ENCODE results near the gene RPS27A.
"Not testable (repeated sequence)": the region's sequence is repeated elsewhere in the genome, so short reads cannot be mapped to it uniquely, and the experiment has no call there.

RPS27A gene

GRCh38 chr2:55279214-55279835 is 46.8 kb downstream of the RPS27A start:
- not testable (repeated sequence) for H3K4me1 ChIP-seq (ENCODE audit: control insufficient read depth in 1 of 2, insufficient read depth in 2 of 2, low read length in 2 of 2); H3K9me3 ChIP-seq (ENCODE audit: control insufficient read depth in 1 of 2, low read length in 2 of 2); H3K27me3 ChIP-seq (ENCODE audit: low read depth, low read length); H3K36me3 ChIP-seq (ENCODE audit: control insufficient read depth in 1 of 2, insufficient read depth in 2 of 2, low read length in 2 of 2); H3K27ac ChIP-seq (ENCODE audit: low read length); H3K4me3 ChIP-seq (ENCODE audit: low read depth in 1 of 2, low read length in 2 of 2)

GRCh38 chr2:55279859-55280424 is 47.5 kb downstream of the RPS27A start:
- H3K4me3 ChIP-seq (ENCODE audit: low read depth in 1 of 2, low read length in 2 of 2); H3K4me1 ChIP-seq (ENCODE audit: control insufficient read depth in 1 of 2, insufficient read depth in 2 of 2, low read length in 2 of 2); H3K9me3 ChIP-seq (ENCODE audit: control insufficient read depth in 1 of 2, low read length in 2 of 2); H3K36me3 ChIP-seq (ENCODE audit: control insufficient read depth in 1 of 2, insufficient read depth in 2 of 2, low read length in 2 of 2); H3K27ac ChIP-seq (ENCODE audit: low read length); H3K27me3 ChIP-seq (ENCODE audit: low read depth, low read length): not testable (repeated sequence)

GRCh38 chr2:55280851-55281546 is 48.5 kb downstream of the RPS27A start:
- H3K27me3 ChIP-seq (ENCODE audit: low read depth, low read length); H3K27ac ChIP-seq (ENCODE audit: low read length); H3K4me1 ChIP-seq (ENCODE audit: control insufficient read depth in 1 of 2, insufficient read depth in 2 of 2, low read length in 2 of 2): not testable (repeated sequence)

GRCh38 chr2:55282110-55282917 is 49.8 kb downstream of the RPS27A start:
- H3K27me3 ChIP-seq (ENCODE audit: low read depth, low read length): no peaks in the 10 kb centered on the region
- peak overlapping the region; percentile 84 to 96 for H3K4me3 ChIP-seq (ENCODE audit: low read depth in 1 of 2, low read length in 2 of 2)
- no peaks in the 10 kb centered on the region for H3K4me1 ChIP-seq (ENCODE audit: control insufficient read depth in 1 of 2, insufficient read depth in 2 of 2, low read length in 2 of 2)
- no peaks in the 10 kb centered on the region for H3K9me3 ChIP-seq (ENCODE audit: control insufficient read depth in 1 of 2, low read length in 2 of 2)
- no peaks in the 10 kb centered on the region for H3K36me3 ChIP-seq (ENCODE audit: control insufficient read depth in 1 of 2, insufficient read depth in 2 of 2, low read length in 2 of 2)
- peak overlapping the region; percentile 87 for H3K27ac ChIP-seq (ENCODE audit: low read length)

More at GRCh38 chr2:55280851-55281546, 48.5 kb downstream of the RPS27A start:
- not testable (repeated sequence) for H3K36me3 ChIP-seq (ENCODE audit: control insufficient read depth in 1 of 2, insufficient read depth in 2 of 2, low read length in 2 of 2); H3K9me3 ChIP-seq (ENCODE audit: control insufficient read depth in 1 of 2, low read length in 2 of 2); H3K4me3 ChIP-seq (ENCODE audit: low read depth in 1 of 2, low read length in 2 of 2)

- Histone ChIP-seq H3K4me3 (ENCODE audit: low read depth in 1 of 2, low read length in 2 of 2) (peak overlapping the region in 1 of 2 donors; percentile 84), H3K27ac (ENCODE audit: low read length) (no peak overlapping the region), H3K36me3 (ENCODE audit: control insufficient read depth in 1 of 2, insufficient read depth in 2 of 2, low read length in 2 of 2) (no peaks in the 10 kb centered on the region), H3K4me1 (ENCODE audit: control insufficient read depth in 1 of 2, insufficient read depth in 2 of 2, low read length in 2 of 2) (no peaks in the 10 kb centered on the region), H3K9me3 (ENCODE audit: control insufficient read depth in 1 of 2, low read length in 2 of 2) (no peaks in the 10 kb centered on the region), H3K27me3 (ENCODE audit: low read depth, low read length) (no peaks in the 10 kb centered on the region)
Measured at GRCh38 chr2:55283083-55283482, 50.6 kb downstream of the RPS27A start.

All from muscle layer of duodenum (tissue), 2 donors.